Vagina (tissue), 2 donors: ENCODE results near the gene VPS37D.

Experiments
- CTCF ChIP-seq, 3 experiments: fragments of 450-650 bp in 2 of 3; fragments of 200-600 bp in 1 of 3; sonication (generic) in 1 of 3; IDR thresholded peaks; one replicate each; pipeline ENCODE4 v1.5.1; 2017 to 2019; ENCODE audit warnings: antibody characterized with exemption in 3 of 3, mild to moderate bottlenecking in 2 of 3, moderate library complexity in 2 of 3
- POLR2A ChIP-seq, 2 donors: fragments of 450-650 bp; IDR thresholded peaks; one replicate each; pipeline ENCODE4 v1.6.1; 2017; ENCODE audit warnings: antibody characterized with exemption in 2 of 2, mild to moderate bottlenecking in 2 of 2, moderate library complexity in 2 of 2
- POLR2AphosphoS5 ChIP-seq, 2 donors: sonication (generic); formaldehyde crosslinking; IDR thresholded peaks; one replicate each; pipeline ENCODE4 v1.9.0; 2017; ENCODE audit warnings: antibody characterized with exemption in 2 of 2, mild to moderate bottlenecking in 2 of 2, low read depth in 1 of 2; ENCODE audit not compliant: insufficient read depth in 1 of 2

- TF ChIP-seq POLR2AphosphoS5 (IDR thresholded peaks at IDR 0.05; ENCODE audit: insufficient read depth in 1 of 2, low read depth in 1 of 2), result no peak
- no peak for TF ChIP-seq CTCF (IDR thresholded peaks at IDR 0.05)
- TF ChIP-seq POLR2A (IDR thresholded peaks at IDR 0.05), result no peak
Measured at GRCh38 chr7:73671857-73672445, 4.3 kb downstream of the VPS37D start.
